GM18909 (cell line): ENCODE results near the gene NHS.

Experiments
- ATAC-seq: cut with Tn5 transposase; IDR thresholded peaks from one replicate; pipeline ENCODE4 v1.9.1; 2021; ENCODE audit warnings: mild to moderate bottlenecking; ENCODE audit not compliant: unreplicated experiment, poor library complexity

Gene NHS

GRCh38 chrX:17703201-17703600 lies 328.2 kb downstream of the NHS start:
- no peak for ATAC-seq

- ATAC-seq = no peak
Measured at GRCh38 chrX:17705211-17705610, 330.2 kb downstream of the NHS start.

GRCh38 chrX:17706676-17707075 lies 331.7 kb downstream of the NHS start:
- ATAC-seq = no peak

- ATAC-seq = no peak
Measured at GRCh38 chrX:17707731-17708130, 332.7 kb downstream of the NHS start.

- ATAC-seq = no peak
Measured at GRCh38 chrX:17710871-17711301, 335.9 kb downstream of the NHS start.

GRCh38 chrX:17713288-17713687 lies 338.3 kb downstream of the NHS start:
- ATAC-seq = no peak

GRCh38 chrX:17718649-17719165 lies 343.7 kb downstream of the NHS start:
- no peak for ATAC-seq

GRCh38 chrX:17719711-17720110 lies 344.7 kb downstream of the NHS start:
- ATAC-seq = no peak

- ATAC-seq = no peak
Measured at GRCh38 chrX:17721715-17722114, 346.7 kb downstream of the NHS start.

GRCh38 chrX:17725181-17725580 lies 350.2 kb downstream of the NHS start:
- no peak for ATAC-seq

GRCh38 chrX:17732138-17732783 lies 357.3 kb downstream of the NHS start:
- ATAC-seq = no peak

- no peak for ATAC-seq
Measured at GRCh38 chrX:17735406-17735805, 360.4 kb downstream of the NHS start.

- no peak for ATAC-seq
Measured at GRCh38 chrX:17736478-17736855, 361.5 kb downstream of the NHS start.

GRCh38 chrX:17736856-17737709 lies 362.1 kb downstream of the NHS start, which contains the start of gene SCML1:
TSS of gene SCML1 (plus strand) at chrX:17737493. CDS start at chrX:17744187, 6,694 bp downstream.
- ATAC-seq = peak; percentile 76

- ATAC-seq = no peak
Measured at GRCh38 chrX:17737710-17737985, 362.6 kb downstream of the NHS start.

GRCh38 chrX:17737986-17738713 lies 363.1 kb downstream of the NHS start:
- ATAC-seq = no peak

GRCh38 chrX:17738737-17739535 lies 363.9 kb downstream of the NHS start:
- no peak for ATAC-seq

- no peak for ATAC-seq
Measured at GRCh38 chrX:17740137-17741122, 365.4 kb downstream of the NHS start.

- no peak for ATAC-seq
Measured at GRCh38 chrX:17741123-17741511, 366.1 kb downstream of the NHS start.
